Right hindlimb (tissue), 1 donor: ENCODE measurements around the gene TEX30.
A peak's percentile ranks its signal among the peaks of the same experiment; 100 is the strongest.
"Not testable (repeated sequence)": the region's sequence is repeated elsewhere in the genome, so short reads cannot be mapped to it uniquely, and the experiment has no call there.

Experiments used
- DNase-seq: peaks from one replicate; pipeline ENCODE4 v3.0.0-alpha.2; 2018

Gene TEX30

DNA sequence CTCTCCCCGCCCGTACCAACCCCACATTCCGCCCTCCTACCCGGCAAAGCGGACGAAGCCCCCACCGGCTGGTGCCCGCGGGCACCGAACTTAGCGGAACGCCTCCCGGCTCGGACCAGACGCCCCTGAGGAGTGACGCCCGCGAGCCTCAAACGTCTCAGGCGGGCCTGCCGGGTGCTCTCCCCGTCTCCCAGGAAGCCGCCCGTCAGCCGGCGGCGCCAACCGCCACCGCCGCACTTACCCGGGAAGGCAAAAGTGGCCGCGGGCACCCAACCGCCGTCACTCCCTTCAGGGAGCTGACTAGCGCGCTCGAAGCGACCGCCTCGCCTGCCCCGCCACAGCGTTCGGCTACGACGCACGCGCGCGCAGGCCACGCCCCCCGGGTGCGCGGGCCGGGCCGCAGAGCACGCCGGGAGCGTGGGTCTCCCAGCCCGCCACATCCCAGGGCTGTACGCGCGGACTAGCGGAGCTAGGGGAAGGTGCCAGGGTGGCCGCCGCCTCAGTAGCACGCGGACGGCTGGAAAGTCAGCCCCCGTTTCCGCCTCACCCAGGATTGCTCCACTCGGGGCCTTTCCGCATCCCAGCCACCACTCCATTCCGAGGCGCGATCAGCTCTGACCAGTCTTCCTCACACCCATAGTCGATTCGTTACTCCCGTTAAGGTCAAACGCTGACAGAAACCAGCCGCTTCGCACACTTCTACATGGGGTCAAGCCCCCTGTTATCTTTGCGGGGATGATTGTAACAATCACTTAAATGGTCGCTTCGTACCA lies at the start of gene TEX30:
TSS of gene TEX30 (minus strand) at position 346 of the 773 bp plus-strand sequence. CDS start 3,760 bp downstream, outside the sequence.
- DNase-seq, result peak; percentile 92

DNA sequence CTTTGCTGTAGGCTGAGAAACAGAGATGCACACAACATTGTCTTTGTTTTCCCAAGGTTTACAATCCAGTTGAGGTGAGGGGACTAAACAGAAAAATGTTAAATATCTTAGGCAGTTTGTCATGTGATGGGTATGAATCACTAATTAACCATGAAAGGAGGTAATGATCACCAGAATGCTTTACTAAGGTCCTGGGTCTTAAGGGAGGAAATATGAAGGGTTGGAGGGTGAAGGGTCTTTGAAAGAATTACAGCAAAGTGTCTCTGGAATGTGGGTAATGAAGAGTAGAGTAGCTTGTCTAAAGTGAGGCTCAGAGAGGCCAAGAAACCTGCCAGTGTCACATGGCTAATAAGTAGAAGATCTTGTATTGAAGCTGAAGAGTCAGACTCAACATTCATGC lies 44.3 kb upstream of the TEX30 start:
- DNase-seq, result no peak

DNA sequence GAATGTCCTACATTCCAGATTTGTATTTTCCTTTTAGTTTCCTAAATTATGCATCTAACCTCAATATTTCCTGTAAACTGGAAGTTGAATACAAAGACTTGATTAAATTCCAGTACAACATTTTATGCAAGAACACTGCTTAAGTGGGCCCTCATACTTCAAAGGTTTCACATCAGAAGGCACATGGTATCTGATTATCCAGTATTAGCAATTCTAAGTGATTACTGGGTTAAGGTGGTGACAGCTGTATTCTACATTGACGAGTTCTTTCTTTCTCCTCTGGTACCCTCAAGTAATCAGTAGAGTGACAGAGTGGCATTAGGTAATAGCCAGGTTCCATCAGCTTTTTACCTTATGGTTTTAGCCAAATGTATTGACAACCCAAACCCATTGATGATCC lies 43.7 kb upstream of the TEX30 start:
- DNase-seq, result no peak

DNA sequence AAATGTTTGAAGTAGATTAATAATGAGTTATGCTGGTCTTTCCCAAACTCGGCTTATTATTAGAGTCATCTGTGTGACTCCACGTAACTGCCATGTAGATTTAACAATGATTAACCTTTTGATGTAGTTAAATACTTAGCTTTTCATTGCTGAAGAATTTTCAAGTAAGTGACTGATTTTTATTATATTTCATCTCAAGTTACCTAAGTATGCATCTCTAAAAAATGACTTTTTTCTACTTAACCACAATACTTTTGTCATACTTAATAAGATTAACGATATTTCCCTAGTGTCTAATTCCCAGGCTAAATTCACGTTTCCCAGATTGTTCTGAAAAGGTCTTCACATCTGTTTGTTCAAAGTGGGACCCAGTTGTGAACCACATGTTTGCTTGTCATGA lies 43.1 kb upstream of the TEX30 start:
- no peak for DNase-seq

DNA sequence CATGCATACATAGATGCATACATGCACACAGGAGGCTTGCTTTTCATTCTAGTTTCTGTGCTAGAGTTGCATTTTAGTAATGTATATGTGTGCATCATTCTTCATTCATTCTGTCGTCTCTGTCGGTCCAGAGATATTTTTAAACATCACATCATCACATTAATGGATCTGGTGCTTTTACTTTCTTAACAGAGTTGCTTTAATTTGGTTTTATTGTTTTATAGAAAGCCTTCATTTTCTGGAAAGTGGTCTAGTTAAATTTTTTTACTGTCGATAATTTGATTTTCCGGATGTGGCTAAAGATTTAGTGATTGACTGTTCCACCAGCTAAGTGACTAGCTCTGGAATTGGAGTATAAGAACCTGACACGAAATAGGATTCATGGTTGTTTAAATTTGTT lies 42.2 kb upstream of the TEX30 start:
- no peak for DNase-seq

DNA sequence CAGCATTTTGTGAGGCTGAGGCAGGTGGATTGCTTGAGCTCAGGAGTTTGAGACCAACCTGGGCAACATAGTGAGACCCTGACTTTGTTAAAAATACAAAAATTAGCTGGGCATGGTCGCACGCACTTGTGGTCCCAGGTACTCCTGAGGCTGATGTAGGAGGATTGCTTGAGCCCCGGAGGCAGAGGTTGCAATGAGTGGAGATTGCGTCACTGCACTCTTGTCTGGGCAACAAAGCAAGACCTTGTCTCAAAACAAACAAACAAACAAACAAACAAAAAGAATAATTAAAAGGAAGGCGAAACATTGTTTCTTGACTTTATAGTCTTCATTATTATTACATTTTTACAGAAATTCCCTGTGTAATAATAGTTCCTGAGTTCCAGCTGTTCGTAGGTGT lies 41.2 kb upstream of the TEX30 start:
- DNase-seq, result no peak

DNA sequence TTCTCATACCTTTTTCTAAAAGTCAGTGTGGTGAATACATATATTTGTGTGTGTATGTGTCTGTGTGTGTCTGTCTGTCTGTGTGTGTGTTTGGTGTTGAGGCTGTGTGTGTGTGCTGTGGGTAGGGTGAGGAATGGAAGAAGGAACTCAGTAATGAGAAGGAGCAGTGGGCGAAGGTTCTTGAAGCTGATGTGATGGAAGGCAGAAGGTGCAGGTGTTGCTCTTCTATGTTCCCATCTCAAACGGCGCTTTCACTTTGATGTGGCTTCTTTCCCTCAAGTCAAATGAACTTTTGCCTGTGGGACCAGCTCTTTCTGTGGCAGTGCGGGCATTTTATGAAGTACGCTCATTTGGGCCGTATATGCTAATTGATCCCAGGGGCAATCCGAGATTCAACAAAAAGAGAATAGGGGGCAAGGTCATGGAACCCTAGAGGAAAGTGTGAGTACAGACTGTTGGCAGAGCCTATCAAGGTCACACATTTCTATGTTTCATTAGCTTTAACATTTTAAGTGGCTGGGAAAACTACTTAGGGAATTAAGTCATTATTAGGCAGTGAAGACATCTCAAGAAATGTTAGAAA lies 40.5 kb upstream of the TEX30 start:
- no peak for DNase-seq

DNA sequence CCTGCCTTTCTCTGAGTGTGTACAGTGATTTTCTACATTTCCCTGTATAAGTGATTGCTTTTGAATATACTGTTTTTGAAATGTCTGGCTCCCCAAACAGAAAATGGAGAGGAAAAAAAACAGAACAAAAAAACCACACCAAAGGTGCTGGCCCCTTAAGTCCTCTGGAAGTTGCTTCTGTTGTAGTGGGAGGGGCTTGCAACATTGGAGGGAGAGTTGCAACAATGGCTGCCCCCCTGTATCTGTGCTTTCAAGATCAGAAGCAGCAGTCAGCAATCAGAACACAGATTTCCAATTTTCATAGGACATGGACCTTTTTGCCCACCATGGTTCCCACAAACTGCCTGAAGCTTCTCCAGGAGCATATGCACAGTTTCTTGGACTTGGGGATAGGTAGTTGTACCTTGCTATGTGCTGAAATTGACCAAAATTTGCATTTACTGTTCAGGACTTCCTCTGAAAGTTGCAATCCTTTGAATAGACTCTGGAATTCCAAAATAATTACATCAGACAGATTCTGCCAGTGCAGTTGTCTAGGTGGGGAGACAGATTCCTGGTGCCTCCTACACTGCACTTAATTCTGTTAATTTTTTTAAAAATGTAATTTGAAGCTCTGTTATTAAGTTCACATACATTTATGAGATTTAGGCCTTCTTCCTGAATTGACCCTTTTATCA lies 39.2 kb upstream of the TEX30 start:
- no peak for DNase-seq

DNA sequence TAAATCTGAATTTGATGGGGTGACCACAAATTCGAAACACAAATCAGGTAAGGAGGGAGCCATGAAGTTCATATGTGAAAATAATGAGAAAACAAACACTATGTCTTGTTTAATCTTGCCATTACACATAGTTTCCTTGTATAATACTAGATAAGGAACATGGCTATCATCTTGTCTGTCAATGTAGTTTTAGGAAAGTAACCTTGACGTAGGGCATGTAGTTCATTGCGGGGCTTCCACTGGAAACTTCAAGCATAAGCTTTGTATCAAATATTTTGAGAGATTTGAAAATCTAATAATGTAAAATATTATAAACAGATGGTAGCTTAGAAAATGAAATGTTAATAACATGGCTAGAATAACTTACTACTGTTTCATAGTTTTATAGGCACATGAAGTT lies 34.1 kb upstream of the TEX30 start:
- DNase-seq, result no peak

DNA sequence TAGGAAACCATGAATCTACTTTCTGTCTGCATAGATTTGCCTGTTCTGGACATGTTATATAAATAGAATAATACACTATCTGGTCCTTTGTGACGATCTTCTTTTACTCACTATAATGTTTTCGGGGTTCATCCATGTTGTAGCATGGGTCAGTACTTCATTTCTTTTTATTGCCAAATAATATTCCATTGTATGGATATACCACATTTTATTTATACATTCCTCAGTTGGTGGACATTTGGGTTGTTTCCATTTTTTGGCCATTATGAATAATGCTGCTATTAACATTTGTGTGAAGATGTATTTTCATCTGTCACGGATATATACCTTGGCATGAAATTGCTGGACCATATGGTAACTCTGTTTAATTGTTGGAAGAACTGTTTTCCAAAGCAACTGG lies 32.1 kb upstream of the TEX30 start:
- DNase-seq, result no peak

DNA sequence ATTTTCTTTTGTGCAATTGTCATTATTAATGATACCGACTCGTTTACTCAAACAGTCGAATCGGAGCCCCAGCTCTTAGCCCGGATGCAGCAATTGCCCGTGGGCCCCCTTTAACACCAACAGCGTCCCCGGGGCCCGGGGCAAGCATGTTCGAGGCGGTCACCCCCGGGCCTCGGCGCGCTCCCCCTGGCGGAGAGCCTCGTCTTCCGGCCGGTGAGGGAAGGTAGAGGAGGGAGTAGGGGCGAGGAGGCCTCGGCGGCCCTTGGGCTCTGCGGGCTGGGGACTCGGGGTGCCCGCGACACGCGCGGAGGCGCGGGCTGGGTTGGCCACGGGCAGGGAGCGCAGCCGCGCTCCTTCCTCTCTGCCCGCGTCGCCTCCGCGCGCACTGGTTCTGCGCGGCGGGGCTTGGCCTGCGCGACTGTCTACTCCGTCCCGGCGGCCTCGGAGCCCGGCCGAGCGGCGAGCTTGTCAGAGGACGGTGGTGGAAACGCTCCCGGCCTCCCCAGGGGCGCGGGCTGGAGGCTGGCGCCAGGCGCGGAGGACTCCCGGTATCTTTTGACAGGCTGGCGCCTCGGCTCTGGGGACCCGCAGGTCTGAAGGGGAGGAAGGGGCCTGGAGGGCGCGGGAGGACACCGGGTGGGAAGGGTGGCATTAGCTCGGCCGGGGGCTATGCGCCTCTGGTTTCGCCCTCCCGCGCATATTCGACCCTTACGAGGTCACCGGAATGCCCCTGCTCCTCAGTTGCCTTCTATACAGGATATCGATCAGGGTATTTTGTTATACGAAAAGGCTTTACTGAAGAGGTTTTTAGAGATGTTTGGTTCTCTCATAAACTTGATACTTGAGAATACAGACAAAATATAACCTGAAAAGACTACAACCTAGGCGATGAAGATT lies 26.8 kb upstream of the TEX30 start:
- DNase-seq, result peak; percentile 90

DNA sequence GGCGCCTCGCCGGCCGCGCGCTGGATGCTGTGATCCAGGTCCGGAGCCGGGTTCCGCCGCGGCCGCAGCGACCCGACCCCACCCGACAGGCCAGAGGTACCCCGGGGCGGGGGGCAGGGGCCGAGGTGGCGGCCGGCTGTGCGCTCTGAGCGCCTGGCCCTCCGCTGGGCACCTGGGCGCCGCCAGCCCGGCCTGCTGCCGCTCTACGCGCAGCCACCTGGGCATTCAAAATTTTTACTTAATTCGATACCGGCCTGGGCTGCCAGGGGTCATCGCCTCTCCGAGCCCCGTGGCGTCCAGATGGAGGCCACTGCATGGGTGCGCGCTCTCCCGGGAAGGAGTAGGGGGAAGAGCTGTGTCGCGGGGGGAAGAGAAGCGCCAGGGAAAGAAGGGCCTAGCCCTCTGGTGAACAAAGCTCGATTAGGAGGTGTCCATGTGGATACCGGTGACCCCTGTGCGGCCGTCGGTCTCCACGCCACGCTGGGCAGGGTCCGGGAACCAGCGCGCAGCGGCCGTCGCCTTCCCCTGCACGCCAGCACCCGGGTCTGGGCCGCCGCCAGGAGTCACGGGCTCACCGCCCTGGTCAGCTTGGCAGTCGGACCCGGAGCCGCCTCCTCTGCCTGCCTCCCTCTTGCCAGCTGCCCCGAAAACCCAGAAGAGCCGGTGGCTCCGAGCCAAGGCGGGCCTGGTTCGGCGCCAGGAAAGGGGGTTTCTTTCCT lies 26.0 kb upstream of the TEX30 start:
- no peak for DNase-seq

DNA sequence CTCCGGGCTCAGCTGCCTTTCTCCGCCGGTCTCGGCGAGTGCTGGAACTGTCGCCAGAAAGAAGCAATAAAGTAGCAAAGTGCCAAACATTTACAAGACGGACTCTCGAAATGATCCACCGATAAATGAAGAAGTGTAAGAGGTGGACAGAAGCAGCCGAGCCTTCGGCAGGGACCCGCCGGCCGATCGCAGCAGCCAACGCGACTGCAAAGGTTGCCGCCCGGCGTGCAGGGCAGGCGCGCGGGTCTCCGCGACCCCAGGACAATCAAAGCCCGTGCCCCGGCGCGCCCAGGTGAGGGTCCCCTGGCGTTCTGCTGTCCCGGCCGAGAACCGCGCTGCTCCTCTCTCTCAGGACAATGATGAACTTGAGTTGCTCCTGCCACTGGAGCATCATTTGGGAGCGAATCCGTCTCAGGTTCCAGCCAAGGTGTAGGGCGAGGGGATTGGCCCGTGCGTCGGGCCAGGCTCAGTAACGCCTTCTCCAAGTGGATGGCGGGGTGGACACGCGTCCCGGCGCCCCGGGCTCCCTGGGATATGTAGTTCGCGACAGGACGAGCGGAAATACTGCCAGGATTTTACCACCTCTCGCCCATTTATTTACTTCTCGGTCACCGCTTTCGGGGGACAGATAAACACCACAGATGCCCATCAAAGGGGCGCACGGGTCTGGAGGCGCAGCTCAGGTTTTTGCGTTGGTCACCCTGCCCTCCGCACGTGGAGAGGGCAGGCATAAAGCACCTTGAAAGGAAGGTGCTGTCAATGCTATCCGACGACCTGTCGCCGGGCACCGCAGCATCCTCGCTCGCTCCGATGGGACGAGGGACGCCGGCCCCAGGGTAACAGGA lies 25.2 kb upstream of the TEX30 start, which contains the start of the genes BIVM and POGLUT2:
TSS of gene BIVM (plus strand) at position 539 of the 845 bp plus-strand sequence. CDS start 8,149 bp downstream, outside the sequence.
TSS of gene POGLUT2 (minus strand) at position 396 of the 845 bp plus-strand sequence. CDS start at position 90, 306 bp downstream.
- DNase-seq, result peak; percentile 95

DNA sequence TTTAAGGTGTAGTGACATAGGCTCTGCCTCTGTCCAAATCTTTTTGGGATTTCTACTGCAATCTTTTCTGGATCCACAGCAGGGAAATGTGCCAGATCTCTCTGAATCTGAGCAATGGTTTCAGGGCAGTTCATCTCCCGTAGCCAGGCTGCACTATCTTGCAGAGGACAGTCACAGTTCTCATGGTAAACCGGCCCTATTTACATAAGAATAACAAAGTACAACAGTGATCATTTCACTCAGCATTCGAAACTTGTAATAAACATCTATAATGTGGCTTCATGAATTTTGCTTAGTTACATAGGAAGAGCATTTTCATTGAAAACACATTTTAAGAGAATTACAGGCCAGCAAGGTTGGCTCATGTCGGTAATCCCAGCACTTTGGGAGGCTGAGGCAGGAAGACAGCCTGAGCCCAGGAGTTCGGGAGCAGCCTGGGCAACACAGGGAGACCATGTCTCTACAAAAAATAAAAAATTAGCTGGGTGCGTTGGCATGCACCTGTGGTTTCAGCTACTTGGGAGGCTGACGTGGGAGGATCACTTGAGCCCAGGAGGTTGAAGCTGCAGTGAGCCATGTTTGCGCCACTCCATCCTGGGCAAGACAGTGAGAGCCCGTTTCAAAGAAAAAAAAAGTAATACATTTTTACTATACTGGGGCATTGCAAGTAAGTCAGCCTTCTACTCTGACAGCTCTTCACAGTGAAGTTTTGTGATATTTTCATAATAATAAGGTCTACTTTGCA lies 20.2 kb upstream of the TEX30 start:
- no peak for DNase-seq

DNA sequence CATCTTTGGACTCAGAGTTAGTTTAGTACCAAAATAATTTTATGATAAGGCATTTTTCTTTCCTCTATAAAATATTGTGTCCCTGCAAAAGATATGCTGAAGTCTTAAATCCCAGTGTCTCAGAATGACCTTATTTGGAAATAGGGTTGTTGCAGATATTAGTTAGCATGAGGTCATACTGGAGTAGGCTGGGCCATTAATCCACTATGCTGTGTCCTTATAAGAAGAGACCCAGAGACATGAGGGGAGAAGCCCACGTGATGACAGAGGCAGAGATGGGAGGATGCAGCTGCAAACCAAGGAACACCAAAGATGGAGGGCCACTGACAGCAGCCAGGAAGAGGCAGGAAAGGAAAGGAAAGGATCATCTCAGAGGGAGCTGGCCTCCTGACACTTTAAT lies 18.8 kb upstream of the TEX30 start:
- no peak for DNase-seq

DNA sequence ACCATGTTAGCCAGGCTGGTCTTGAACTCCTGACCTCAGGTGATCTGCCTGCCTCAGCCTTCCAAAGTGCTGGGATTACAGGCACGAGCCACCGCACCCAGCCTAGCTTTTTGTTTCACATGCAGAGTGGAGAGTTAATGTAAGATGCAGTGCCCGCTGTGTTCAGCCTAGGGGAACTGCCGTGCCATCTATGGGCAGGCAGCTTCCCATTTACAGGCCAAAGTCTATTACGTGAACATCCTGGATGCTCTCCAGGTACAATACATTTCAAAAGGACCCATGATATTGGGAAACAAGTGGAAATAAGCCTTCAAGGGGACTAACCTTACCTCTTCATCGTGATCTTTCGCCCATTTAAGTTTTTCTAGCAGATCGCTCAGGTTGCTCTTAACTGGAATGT lies 15.1 kb upstream of the TEX30 start:
- DNase-seq, result no peak

DNA sequence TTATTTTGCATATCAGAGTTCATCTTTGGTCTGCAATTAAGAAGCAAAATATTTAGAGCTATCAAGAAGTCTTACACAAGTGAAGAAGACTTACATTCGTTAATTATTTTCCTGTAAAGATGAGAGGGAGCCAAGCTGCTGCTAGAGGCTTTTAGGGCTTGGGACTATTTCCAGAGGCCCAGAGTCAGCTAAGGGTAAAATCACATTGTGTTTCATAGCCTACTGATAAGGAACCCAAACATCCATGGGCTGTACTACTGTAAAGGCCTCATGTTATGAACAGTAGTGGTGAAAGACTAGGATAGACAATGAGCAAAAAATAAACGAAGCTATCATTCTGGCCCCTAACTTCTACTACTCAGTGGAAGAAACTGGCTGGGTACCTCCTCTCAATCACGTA lies 10.9 kb upstream of the TEX30 start:
- no peak for DNase-seq

DNA sequence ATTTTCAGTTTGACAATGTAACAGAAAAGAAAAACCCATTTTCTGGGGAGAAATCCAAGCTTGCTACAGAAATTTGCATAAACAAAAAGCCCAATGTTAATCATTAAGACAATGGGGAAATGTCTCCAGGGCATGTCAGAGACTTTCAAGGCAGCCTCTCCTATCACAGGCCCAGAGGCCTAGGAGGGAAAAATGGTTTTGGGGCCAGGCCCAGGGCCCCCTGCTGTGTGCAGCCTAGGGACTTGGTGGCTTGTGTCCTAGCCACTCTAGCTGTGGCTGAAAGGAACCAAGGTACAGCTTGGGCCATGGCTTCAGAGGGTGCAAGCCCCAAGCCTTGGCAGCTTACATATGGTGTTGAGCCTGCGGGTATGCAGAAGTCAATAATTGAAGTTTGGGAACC lies 8.0 kb upstream of the TEX30 start:
- DNase-seq, result no peak

DNA sequence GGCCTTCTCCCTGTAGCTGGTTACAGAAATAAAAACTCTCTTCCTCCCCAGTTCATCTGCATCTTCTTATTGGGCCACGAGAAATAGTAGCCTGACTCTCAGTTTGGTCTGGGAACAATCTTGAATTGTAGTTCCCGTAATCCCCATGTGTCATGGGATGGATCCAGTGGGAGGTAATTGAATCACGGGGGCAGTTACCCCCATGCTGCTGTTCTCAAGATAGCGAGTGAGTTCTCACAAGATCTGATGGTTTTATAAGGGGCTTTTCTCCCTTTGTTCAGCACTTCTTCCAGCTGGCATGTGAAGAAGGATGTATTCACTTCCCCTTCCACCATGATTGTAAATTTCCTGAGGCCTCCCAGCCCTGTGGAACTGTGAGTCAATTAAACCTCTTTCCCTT lies 7.1 kb upstream of the TEX30 start:
- not testable (repeated sequence) for DNase-seq

DNA sequence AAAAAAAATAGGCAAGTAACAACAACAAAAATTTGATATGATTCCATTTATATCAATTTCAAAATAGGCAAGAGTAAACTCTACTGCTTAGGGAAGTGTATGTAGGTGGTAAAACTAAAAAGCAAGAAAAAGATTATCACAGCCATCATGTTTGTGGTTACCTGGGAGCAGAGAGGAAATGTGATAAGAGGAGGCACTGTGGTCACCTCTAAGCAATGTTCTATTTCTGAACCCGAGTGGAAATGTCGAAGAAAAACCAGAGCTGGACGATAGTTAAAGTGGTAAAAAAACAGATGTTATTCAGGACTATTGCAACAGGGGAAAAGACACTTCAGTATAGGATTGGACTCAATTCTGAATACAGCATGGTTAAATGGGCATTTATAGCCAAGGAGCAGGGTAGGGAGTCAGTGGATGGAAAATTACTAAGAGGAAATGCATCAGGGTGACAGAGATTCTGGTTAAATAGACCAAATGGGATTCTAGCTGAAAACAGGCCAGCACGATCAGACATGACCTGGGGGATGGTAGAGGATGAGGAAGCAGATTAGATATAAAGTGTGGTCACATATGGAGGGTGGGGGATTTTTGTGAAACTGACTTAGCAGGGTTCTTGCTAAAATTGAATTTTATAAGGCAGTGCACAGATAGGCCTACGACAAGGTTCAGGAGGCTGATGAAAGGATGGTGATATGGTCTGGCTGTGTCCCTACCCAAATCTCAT lies 6.0 kb upstream of the TEX30 start:
- DNase-seq, result no peak
